Stimulated activated CD8-positive, alpha-beta memory T cell treated with anti-CD3 and anti-CD28 coated beads, Interleukin-7, amount 100 ng/mL, for 1 hour (primary cell): ENCODE data around the gene AGBL1.
"Not testable (repeated sequence)": the region's sequence is repeated elsewhere in the genome, so short reads cannot be mapped to it uniquely, and the experiment has no call there.

Experiments
- DNase-seq, 2 donors: peaks; one replicate each; pipeline ENCODE4 v3.0.0-alpha.2; 2020; ENCODE audit warnings: low read depth in 2 of 2

AGBL1 gene

GRCh38 chr15:86870846-86871245 is 791.2 kb downstream of the AGBL1 start:
- DNase-seq: no peak

- no peak for DNase-seq
Observed at GRCh38 chr15:86871964-86872363, 792.3 kb downstream of the AGBL1 start.

- no peak for DNase-seq
Observed at GRCh38 chr15:86872782-86873181, 793.1 kb downstream of the AGBL1 start.

GRCh38 chr15:86875067-86875466 is 795.4 kb downstream of the AGBL1 start:
- DNase-seq: no peak

GRCh38 chr15:86876387-86876944 is 796.8 kb downstream of the AGBL1 start:
- DNase-seq: no peak

GRCh38 chr15:86877171-86877631 is 797.5 kb downstream of the AGBL1 start:
- no peak for DNase-seq

GRCh38 chr15:86878844-86879243 is 799.2 kb downstream of the AGBL1 start:
- DNase-seq: not testable (repeated sequence)

GRCh38 chr15:86879250-86880229 is 799.9 kb downstream of the AGBL1 start:
- no peak for DNase-seq

- DNase-seq: no peak
Observed at GRCh38 chr15:86885616-86886015, 805.9 kb downstream of the AGBL1 start.

- no peak for DNase-seq
Observed at GRCh38 chr15:86892774-86893449, 813.2 kb downstream of the AGBL1 start.

- DNase-seq: no peak
Observed at GRCh38 chr15:86894269-86894668, 814.6 kb downstream of the AGBL1 start.

GRCh38 chr15:86903642-86904421 is 824.2 kb downstream of the AGBL1 start:
- DNase-seq: no peak

GRCh38 chr15:86905625-86906256 is 826.1 kb downstream of the AGBL1 start:
- DNase-seq: no peak

GRCh38 chr15:86906376-86906775 is 826.7 kb downstream of the AGBL1 start:
- no peak for DNase-seq

- DNase-seq: no peak
Observed at GRCh38 chr15:86911022-86911421, 831.4 kb downstream of the AGBL1 start.

- DNase-seq: no peak
Observed at GRCh38 chr15:86912661-86913060, 833.0 kb downstream of the AGBL1 start.

GRCh38 chr15:86915811-86916331 is 836.2 kb downstream of the AGBL1 start:
- no peak for DNase-seq

- no peak for DNase-seq
Observed at GRCh38 chr15:86916671-86917360, 837.1 kb downstream of the AGBL1 start.

GRCh38 chr15:86917361-86917671 is 837.6 kb downstream of the AGBL1 start:
- DNase-seq: no peak

GRCh38 chr15:86919581-86919980 is 839.9 kb downstream of the AGBL1 start:
- no peak for DNase-seq

- no peak for DNase-seq
Observed at GRCh38 chr15:86929461-86929860, 849.8 kb downstream of the AGBL1 start.
